Endothelial cell of umbilical vein (primary cell): ENCODE measurements around the gene PACS1. TPM values are rescaled to one million over a fixed set of nuclear protein-coding genes. Genes with fewer than 3 reads are reported as not detected.

Experiments used
- BruUV-seq: library from RNA; stranded (reverse); fragments of 400-500 nt; replicated peaks from 2 replicates; lab custom pipeline; 2021; lab: Mats Ljungman, UMichigan
- CTCF ChIA-PET: fragments of 300-600, 350-600 bp; sonication (Branson Sonifier 250); formaldehyde crosslinking; loops from one replicate; lab custom pipeline; 2021; ENCODE audit warnings: antibody characterized with exemption, inconsistent platforms; lab: Charles Lee
- POLR2A ChIA-PET: fragments of 300-600, 350-600 bp; sonication (Branson Sonifier 250); formaldehyde crosslinking; loops from one replicate; lab custom pipeline; 2021; ENCODE audit warnings: antibody characterized with exemption, inconsistent platforms; lab: Charles Lee
- DNase-seq: peaks from one replicate; pipeline ENCODE4 v3.0.0-alpha.2; 2011; ENCODE audit warnings: low read depth, low spot score
- FAIRE-seq: peaks from 2 replicates; lab custom pipeline; 2011; peaks lifted over from hg19 to GRCh38; lab: Jason Lieb, UNC
- H2AFZ ChIP-seq: 2 replicates; pipeline ENCODE4 v1.6.0; 2012; ENCODE audit warnings: low read depth, low read length, control low read depth, inconsistent platforms
- H3K27ac ChIP-seq: 2 replicates; pipeline ENCODE4 v1.5.1; 2011; ENCODE audit warnings: low read depth, mild to moderate bottlenecking, control low read depth, low read length, moderate library complexity; ENCODE audit not compliant: insufficient read depth
- H3K27me3 ChIP-seq, 2 experiments: 2 replicates each; pipeline versions ENCODE4 v1.6.0 to v1.6.1; 2011; ENCODE audit warnings: low read length in 2 of 2, mixed read lengths in 1 of 2; ENCODE audit not compliant: control insufficient read depth in 2 of 2, insufficient read depth in 2 of 2
- H3K36me3 ChIP-seq, 2 experiments: 2 replicates in 1 of 2; 3 replicates in 1 of 2; pipeline ENCODE4 v1.5.1; 2011; ENCODE audit warnings: low read length in 2 of 2, mild to moderate bottlenecking in 1 of 2, moderate library complexity in 1 of 2; ENCODE audit not compliant: control insufficient read depth in 2 of 2, insufficient read depth in 2 of 2; ENCODE audit errors: extremely low read depth in 1 of 2
- H3K4me1 ChIP-seq: 3 replicates; pipeline ENCODE4 v1.5.1; 2011; ENCODE audit warnings: mild to moderate bottlenecking, low read length; ENCODE audit not compliant: control insufficient read depth, insufficient read depth; ENCODE audit errors: extremely low read depth
- H3K4me2 ChIP-seq: 2 replicates; pipeline ENCODE4 v1.6.1; 2011; ENCODE audit warnings: low read length, control low read depth, mixed read lengths; ENCODE audit not compliant: insufficient read depth
- H3K4me3 ChIP-seq, 3 experiments: fragments of 200-600 bp in 1 of 3; sonication (generic), shearing (Covaris generic) in 1 of 3; replicated peaks in 1 of 3; 2 replicates each; pipeline ENCODE4 v1.5.1; 2011 to 2016; ENCODE audit warnings: control low read depth in 3 of 3, low read length in 3 of 3, mild to moderate bottlenecking in 2 of 3, inconsistent platforms in 1 of 3, low read depth in 1 of 3, moderate library complexity in 1 of 3; ENCODE audit not compliant: insufficient read depth in 1 of 3
- H3K79me2 ChIP-seq: 2 replicates; pipeline ENCODE4 v1.6.0; 2012; ENCODE audit warnings: low read length, inconsistent platforms; ENCODE audit not compliant: control insufficient read depth, insufficient read depth
- H3K9ac ChIP-seq: replicated peaks from 2 replicates; pipeline ENCODE3; 2011; ENCODE audit warnings: low read length, control low read depth; ENCODE audit not compliant: insufficient read depth; ENCODE audit errors: extremely low read depth
- H3K9me1 ChIP-seq: replicated peaks from 3 replicates; pipeline ENCODE4 v1.6.0; 2011; ENCODE audit warnings: mild to moderate bottlenecking, low read length; ENCODE audit not compliant: control insufficient read depth, insufficient read depth; ENCODE audit errors: extremely low read depth
- H3K9me3 ChIP-seq: replicated peaks from 2 replicates; pipeline ENCODE4 v1.5.1; 2012; ENCODE audit warnings: low read length, inconsistent platforms; ENCODE audit not compliant: control insufficient read depth, insufficient read depth
- H4K20me1 ChIP-seq: replicated peaks from 2 replicates; pipeline ENCODE3; 2011; ENCODE audit warnings: mild to moderate bottlenecking, low read length; ENCODE audit not compliant: control insufficient read depth, insufficient read depth; ENCODE audit errors: extremely low read depth
- CTCF ChIP-seq, 2 donors: IDR thresholded peaks; 1 replicate in 1 of 2; 2 replicates in 1 of 2; pipeline ENCODE4 v1.5.1; 2011; ENCODE audit warnings: low read length in 2 of 2, mild to moderate bottlenecking in 2 of 2, moderate library complexity in 2 of 2, control low read depth in 1 of 2, inconsistent platforms in 1 of 2, low read depth in 1 of 2; ENCODE audit not compliant: insufficient read depth in 1 of 2; ENCODE audit errors: extremely low read depth in 1 of 2
- FOS ChIP-seq: IDR thresholded peaks from 2 replicates; pipeline ENCODE4 v1.6.1; 2011; ENCODE audit warnings: mild to moderate bottlenecking, low read length, moderate library complexity, borderline replicate concordance; ENCODE audit not compliant: insufficient read depth
- GATA2 ChIP-seq: IDR thresholded peaks from 2 replicates; pipeline ENCODE4 v1.7.0; 2011; ENCODE audit warnings: low read depth, mild to moderate bottlenecking, moderate library complexity, mixed read lengths, low read length; ENCODE audit not compliant: insufficient read length, insufficient read depth
- MAX ChIP-seq: IDR thresholded peaks from 2 replicates; pipeline ENCODE4 v1.6.1; 2011; ENCODE audit not compliant: insufficient read depth, insufficient read length
- POLR2A ChIP-seq: IDR thresholded peaks from 2 replicates; pipeline ENCODE4 v1.6.1; 2012; ENCODE audit warnings: low read depth, mild to moderate bottlenecking, control low read depth, low read length
- POLR2AphosphoS5 ChIP-seq: IDR thresholded peaks from 2 replicates; pipeline ENCODE4 v1.6.1; 2012; ENCODE audit warnings: low read depth, mild to moderate bottlenecking, control low read depth, low read length, moderate library complexity; ENCODE audit not compliant: insufficient read depth
- dilution Hi-C: fragments of 300-500 bp; cut with MboI; formaldehyde crosslinking; loops from one replicate; pipeline ENCODE4 v1.15.0; 2019; ENCODE audit warnings: low sequenced_read_pairs; ENCODE audit not compliant: extremely low pct_ligation_motif_present
- intact Hi-C: fragments of 100-400 bp; cut with micrococcal nuclease; formaldehyde crosslinking; loops from one replicate; pipeline ENCODE4 v1.10.0; 2022
- polyA plus RNA-seq, 4 experiments: library from polyadenylated mRNA; depleted of rRNA in 3 of 4; stranded (reverse) in 3 of 4; unstranded in 1 of 4; fragments of >200 nt; gene quantifications; 2 replicates each; pipeline versions ENCODE4 v1.2.1 to v1.2.3, GENCODE V29; 2011 to 2012; ENCODE audit warnings: missing spikeins in 1 of 4
- total RNA-seq: library from RNA; stranded (reverse); gene quantifications from 2 replicates; pipeline ENCODE4 v1.2.3, GENCODE V29; 2021

PACS1 gene
- total and polyA plus RNA-seq, 2 donors (not counting 3 experiments of a cell fraction or from before 2014, with no cell fraction given): 26.4 to 64.4 TPM

- no peak overlapping the region for H2AFZ ChIP-seq
- H3K27me3 ChIP-seq: peaks cover 0 to 4% of the 10 kb centered on the region in 2 experiments
- peaks cover 14 to 40% of the 10 kb centered on the region in 2 experiments for H3K36me3 ChIP-seq
- H3K4me2 ChIP-seq: no peak overlapping the region
- peaks cover 23% of the 10 kb centered on the region for H3K79me2 ChIP-seq
- DNase-seq (no peak), FAIRE-seq (no peak)
- H3K27ac ChIP-seq: no peak overlapping the region
- H3K9me1 ChIP-seq: no peaks in the 10 kb centered on the region
- H3K4me3 ChIP-seq: no peak overlapping the region
- ChIA-PET POLR2A (no interaction called here), CTCF (interaction anchor here (1.6 kb wide), 1 partner anchor 8 kb away, joined by 12 read pairs; no protein-coding TSS in a partner anchor)
- BruUV-seq: no TSS peak
- dilution Hi-C loops: no loop called here
- no peak overlapping the region for H3K9ac ChIP-seq
- no peaks in the 10 kb centered on the region for H4K20me1 ChIP-seq
- intact Hi-C loops: no loop called here
- no peak for TF ChIP-seq CTCF (IDR thresholded peaks at IDR 0.05; ENCODE audit: extremely low read depth in 1 of 2, insufficient read depth in 1 of 2, low read depth in 1 of 2, low read length in 2 of 2)
- no peak for TF ChIP-seq MAX
- TF ChIP-seq GATA2: no peak
- TF ChIP-seq FOS: no peak
- TF ChIP-seq POLR2A: no peak
- no peak for TF ChIP-seq POLR2AphosphoS5
- H3K9me3 ChIP-seq: no peaks in the 10 kb centered on the region
- H3K4me1 ChIP-seq: peaks cover 8% of the 10 kb centered on the region
Observed at GRCh38 chr11:66274219-66274618, 204.1 kb downstream of the PACS1 start.

- Histone ChIP-seq H3K9me1 (no peaks in the 10 kb centered on the region), H3K9me3 (no peaks in the 10 kb centered on the region), H3K4me1 (no peaks in the 10 kb centered on the region), H3K27ac (no peak overlapping the region), H3K9ac (no peak overlapping the region), H3K4me2 (no peak overlapping the region), H3K4me3 (no peak overlapping the region), H2AFZ (no peak overlapping the region), H3K36me3 (peaks cover 14 to 40% of the 10 kb centered on the region in 2 experiments), H4K20me1 (no peaks in the 10 kb centered on the region), H3K27me3 (peaks cover 0 to 4% of the 10 kb centered on the region in 2 experiments), H3K79me2 (peaks cover 11% of the 10 kb centered on the region)
- DNase-seq: no peak
- POLR2A ChIA-PET: no interaction called here
- BruUV-seq: no TSS peak
- CTCF ChIA-PET: no interaction called here
- dilution Hi-C loops (no loop called here), intact Hi-C loops (no loop called here)
- TF ChIP-seq MAX: no peak
- TF ChIP-seq FOS: no peak
- FAIRE-seq: no peak
Observed at GRCh38 chr11:66275396-66275795, 205.3 kb downstream of the PACS1 start.
